Breast epithelium (tissue), 4 donors: Measurements from ENCODE around the gene HUS1B. TPM values are rescaled to one million over a fixed set of nuclear protein-coding genes. Genes with fewer than 3 reads are reported as not detected.
"Not testable (repeated sequence)": the region's sequence is repeated elsewhere in the genome, so short reads cannot be mapped to it uniquely, and the experiment has no call there.

Experiments used
- DNase-seq, 2 donors: peaks; one replicate each; pipeline ENCODE4 v3.0.0-alpha.2; 2019; ENCODE audit warnings: low spot score in 2 of 2
- H3K27ac ChIP-seq, 2 donors: fragments of 200-600 bp; sonication (generic) in 1 of 2; one replicate each; pipeline ENCODE4 v1.5.1; 2016 to 2019; ENCODE audit warnings: mild to moderate bottlenecking in 1 of 2
- H3K27me3 ChIP-seq, 2 donors: fragments of 200-600 bp; sonication (generic) in 1 of 2; one replicate each; pipeline versions ENCODE4 v1.5.1 to v1.6.0; 2017 to 2019; ENCODE audit warnings: control low read depth in 1 of 2, mild to moderate bottlenecking in 1 of 2
- H3K36me3 ChIP-seq: fragments of 200-600 bp; one replicate; pipeline ENCODE4 v1.5.1; 2019
- H3K4me1 ChIP-seq, 2 donors: fragments of 200-600 bp; sonication (generic); one replicate each; pipeline ENCODE4 v1.5.1; 2016 to 2019; ENCODE audit warnings: control low read depth in 1 of 2
- H3K4me3 ChIP-seq, 3 donors: fragments of 200-600 bp; sonication (generic); 1 replicate in 2 of 3; 2 replicates in 1 of 3; pipeline ENCODE4 v1.5.1; 2016 to 2019; ENCODE audit warnings: mild to moderate bottlenecking in 3 of 3, moderate library complexity in 2 of 3
- H3K9me3 ChIP-seq, 2 donors: fragments of 200-600 bp; sonication (generic) in 1 of 2; one replicate each; pipeline ENCODE4 v1.5.1; 2016 to 2019; ENCODE audit warnings: control low read depth in 1 of 2
- POLR2A ChIP-seq: fragments of 450-650 bp; IDR thresholded peaks from one replicate; pipeline ENCODE4 v1.6.1; 2016; ENCODE audit warnings: antibody characterized with exemption, mild to moderate bottlenecking, moderate library complexity
- POLR2AphosphoS5 ChIP-seq, 3 donors: sonication (generic); formaldehyde crosslinking; IDR thresholded peaks; one replicate each; pipeline ENCODE4 v1.6.1; 2017; ENCODE audit warnings: antibody characterized with exemption in 3 of 3
- intact Hi-C: fragments of 100-400 bp; cut with DNase I; formaldehyde crosslinking; loops from one replicate; pipeline ENCODE4 v1.15.1; 2023; ENCODE audit warnings: low total_unique reads
- total RNA-seq, 3 donors: library from RNA; depleted of rRNA; stranded (reverse); fragments of >200 nt; gene quantifications; one replicate each; pipeline ENCODE4 v1.1.0, GENCODE V29; 2016
- TF ChIP-seq, protein P1 (sequence below), 3 donors: fragments of 450-650 bp; IDR thresholded peaks; one replicate each; pipeline ENCODE4 v1.5.1; 2016 to 2017; ENCODE audit warnings: antibody characterized with exemption in 3 of 3, mild to moderate bottlenecking in 3 of 3, moderate library complexity in 3 of 3

The HUS1B gene
- total RNA-seq, 3 donors from 2014 or later = 3.2 to 5.4 (median 3.9) TPM

DNA sequence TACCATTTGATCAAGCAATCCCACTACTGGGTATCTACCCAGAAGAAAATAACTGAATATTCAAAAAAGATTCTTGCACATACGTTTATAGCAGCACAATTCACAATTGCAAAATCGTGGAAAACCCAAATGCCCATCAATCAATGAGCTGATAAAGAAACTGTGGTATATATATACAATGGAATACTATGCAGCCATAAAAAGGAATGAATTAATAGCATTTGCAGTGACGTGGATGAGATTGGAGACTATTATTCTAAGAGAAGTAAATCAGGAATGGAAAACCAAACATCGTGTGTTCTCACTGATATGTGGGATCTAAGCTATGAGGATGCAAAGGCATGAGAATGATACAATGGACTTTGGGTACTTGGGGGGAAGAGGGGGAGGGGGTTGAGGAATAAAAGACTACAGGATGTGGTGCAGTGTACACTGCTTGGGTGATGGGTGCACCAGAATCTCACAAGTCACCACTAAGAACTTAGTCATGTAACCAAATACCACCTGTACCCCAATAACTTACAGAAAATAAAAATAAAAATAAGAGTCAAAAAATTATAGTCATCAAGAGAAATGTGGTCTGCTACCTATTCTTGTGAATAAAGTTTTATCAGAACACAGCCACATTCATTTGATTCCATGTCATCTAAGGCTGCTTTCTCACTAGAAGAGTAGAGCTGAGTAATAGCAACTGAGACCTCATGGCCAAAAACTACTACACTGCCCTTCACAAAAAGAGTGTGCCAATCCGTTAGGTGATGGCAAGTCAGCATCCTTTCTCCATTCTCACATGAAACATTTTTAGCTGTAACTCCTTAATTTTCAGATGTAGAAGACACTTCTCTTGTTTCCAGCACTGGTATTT is 8.7 kb upstream of the HUS1B start:
- no peaks in the 10 kb centered on the region for H3K36me3 ChIP-seq

DNA sequence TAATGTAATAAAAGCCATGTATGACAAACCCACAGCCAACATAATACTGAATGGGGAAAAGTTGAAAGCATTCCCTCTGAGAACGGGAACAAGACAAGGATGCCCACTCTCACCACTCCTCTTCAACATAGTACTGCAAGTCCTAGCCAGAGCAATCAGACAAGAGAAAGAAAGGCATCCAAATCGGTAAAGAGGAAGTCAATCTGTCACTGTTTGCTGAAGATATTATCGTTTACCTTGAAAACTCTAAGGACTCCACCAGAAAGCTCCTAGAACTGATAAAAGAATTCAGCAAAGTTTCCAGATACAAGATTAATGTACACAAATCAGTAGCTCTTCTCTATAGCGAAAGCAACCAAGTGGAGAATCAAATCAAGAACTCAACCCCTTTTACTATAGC is 6.9 kb upstream of the HUS1B start:
- not testable (repeated sequence) for H3K27ac ChIP-seq, H3K4me3 ChIP-seq, H3K36me3 ChIP-seq, H3K27me3 ChIP-seq, DNase-seq, H3K4me1 ChIP-seq
- intact Hi-C loops = loop anchor here (5.0 kb wide), 1 partner anchor 1934 kb away; no protein-coding TSS in a partner anchor
- peaks cover 0 to 15% of the 10 kb centered on the region in 2 donors for H3K9me3 ChIP-seq

More for the DNA sequence above, 8.7 kb upstream of the HUS1B start:
- peaks cover 0 to 15% of the 10 kb centered on the region in 2 donors for H3K9me3 ChIP-seq
- no peaks in the 10 kb centered on the region for H3K4me1 ChIP-seq
- no peak overlapping the region for H3K4me3 ChIP-seq
- DNase-seq = no peak
- intact Hi-C loops = no loop called here
- no peak for TF ChIP-seq POLR2AphosphoS5 (IDR thresholded peaks at IDR 0.05)
- TF ChIP-seq, protein P1, sequence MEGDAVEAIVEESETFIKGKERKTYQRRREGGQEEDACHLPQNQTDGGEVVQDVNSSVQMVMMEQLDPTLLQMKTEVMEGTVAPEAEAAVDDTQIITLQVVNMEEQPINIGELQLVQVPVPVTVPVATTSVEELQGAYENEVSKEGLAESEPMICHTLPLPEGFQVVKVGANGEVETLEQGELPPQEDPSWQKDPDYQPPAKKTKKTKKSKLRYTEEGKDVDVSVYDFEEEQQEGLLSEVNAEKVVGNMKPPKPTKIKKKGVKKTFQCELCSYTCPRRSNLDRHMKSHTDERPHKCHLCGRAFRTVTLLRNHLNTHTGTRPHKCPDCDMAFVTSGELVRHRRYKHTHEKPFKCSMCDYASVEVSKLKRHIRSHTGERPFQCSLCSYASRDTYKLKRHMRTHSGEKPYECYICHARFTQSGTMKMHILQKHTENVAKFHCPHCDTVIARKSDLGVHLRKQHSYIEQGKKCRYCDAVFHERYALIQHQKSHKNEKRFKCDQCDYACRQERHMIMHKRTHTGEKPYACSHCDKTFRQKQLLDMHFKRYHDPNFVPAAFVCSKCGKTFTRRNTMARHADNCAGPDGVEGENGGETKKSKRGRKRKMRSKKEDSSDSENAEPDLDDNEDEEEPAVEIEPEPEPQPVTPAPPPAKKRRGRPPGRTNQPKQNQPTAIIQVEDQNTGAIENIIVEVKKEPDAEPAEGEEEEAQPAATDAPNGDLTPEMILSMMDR (IDR thresholded peaks at IDR 0.05) = no peak
- no peak for TF ChIP-seq POLR2A
- no peaks in the 10 kb centered on the region for H3K27me3 ChIP-seq
- no peak overlapping the region for H3K27ac ChIP-seq

DNA sequence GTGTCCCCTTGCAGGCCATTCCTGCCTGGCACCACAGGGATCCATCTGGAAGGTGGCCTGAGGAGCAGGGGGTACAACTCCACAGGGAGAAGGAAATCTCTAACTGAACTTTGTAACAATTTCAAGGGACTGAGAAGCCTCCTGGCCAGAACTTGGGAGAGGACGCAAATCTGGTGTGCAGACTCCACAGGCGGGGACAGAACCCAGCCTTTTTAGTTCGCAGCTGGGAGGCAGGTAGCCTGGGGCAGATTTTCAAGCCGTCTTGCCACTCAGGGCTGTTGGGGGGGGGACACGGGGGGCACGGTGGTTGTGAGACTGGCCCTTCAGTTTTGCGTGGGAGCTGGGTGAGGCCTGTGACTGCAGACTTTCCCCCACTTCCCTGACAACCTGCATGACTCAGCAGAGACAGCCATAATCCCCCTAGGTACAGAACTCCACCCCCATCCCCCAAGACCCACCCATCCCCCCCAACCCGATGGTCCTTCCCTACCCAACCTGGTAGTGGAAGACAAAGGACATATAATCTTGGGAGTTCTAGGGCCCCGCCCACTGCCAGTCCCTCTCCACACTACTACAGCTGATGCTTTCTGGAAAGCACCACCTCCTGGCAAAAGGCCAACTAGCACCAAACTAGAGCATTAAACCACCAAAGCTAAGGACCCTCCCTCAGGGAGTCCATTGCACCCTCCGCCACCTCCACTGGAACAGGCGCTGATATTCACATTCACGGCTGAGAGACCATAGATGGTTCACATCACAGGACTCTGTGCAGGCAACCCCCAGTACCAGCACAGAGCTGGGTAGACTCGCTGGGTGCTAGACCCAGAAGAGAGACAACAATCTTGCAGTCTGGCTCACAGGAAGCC is 3.0 kb upstream of the HUS1B start:
- H3K27ac ChIP-seq = no peak overlapping the region
- no peaks in the 10 kb centered on the region for H3K4me1 ChIP-seq
- peaks cover 3 to 7% of the 10 kb centered on the region in 2 donors for H3K9me3 ChIP-seq
- no peaks in the 10 kb centered on the region for H3K36me3 ChIP-seq
- TF ChIP-seq POLR2A = no peak
- no peak for TF ChIP-seq POLR2AphosphoS5 (IDR thresholded peaks at IDR 0.05)
- TF ChIP-seq, protein P1 (IDR thresholded peaks at IDR 0.05) = no peak
- no peak overlapping the region for H3K4me3 ChIP-seq
- H3K27me3 ChIP-seq = no peaks in the 10 kb centered on the region
- no peak for DNase-seq
- intact Hi-C loops = loop anchor here (5.0 kb wide), 1 partner anchor 1937 kb away; no protein-coding TSS in a partner anchor

DNA sequence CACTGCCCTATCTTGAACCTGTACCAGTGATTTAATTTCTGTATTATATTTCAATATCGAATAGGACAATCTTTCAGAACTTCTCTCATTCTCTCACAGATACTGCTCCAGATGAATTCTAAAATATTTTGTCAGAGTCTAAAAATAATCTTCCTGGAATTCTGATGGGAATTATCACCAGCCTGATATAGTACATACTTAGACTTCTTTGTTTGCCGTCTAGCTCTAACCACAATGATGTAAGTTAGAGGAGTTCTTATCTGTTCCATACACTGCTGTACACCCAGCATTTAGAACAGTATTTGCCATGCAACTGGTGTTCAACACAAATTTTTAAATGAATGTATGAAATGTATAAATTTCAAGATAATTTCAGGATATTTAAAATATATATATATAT is 1.3 kb upstream of the HUS1B start:
- no peak overlapping the region for H3K27ac ChIP-seq
- H3K9me3 ChIP-seq = peaks cover 3 to 7% of the 10 kb centered on the region in 2 donors
- no peak for DNase-seq
- TF ChIP-seq, protein P1 (IDR thresholded peaks at IDR 0.05) = no peak
- TF ChIP-seq POLR2A = no peak
- TF ChIP-seq POLR2AphosphoS5 (IDR thresholded peaks at IDR 0.05) = no peak
- no peak overlapping the region for H3K4me3 ChIP-seq
- no peaks in the 10 kb centered on the region for H3K27me3 ChIP-seq
- H3K4me1 ChIP-seq = no peaks in the 10 kb centered on the region
- H3K36me3 ChIP-seq = no peaks in the 10 kb centered on the region
- intact Hi-C loops = no loop called here

DNA sequence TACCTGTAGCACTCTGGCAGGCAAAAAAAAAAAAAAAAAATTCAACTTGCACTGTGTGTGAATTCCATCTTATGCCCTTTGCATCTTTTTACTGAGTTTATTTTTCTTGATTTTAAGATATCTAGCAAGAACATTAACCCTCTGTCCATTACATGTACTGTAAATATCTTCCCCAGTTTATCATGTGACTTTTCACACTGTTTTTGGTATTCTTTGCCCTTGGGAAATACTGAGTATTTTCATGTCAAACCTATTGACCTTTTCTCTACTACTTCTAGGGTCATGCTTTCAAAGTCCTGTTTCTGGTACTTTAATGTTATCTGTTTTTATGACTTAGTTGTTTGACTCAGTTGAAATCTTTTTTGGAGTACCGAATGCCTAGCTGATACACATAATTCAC is 843 bp upstream of the HUS1B start:
- TF ChIP-seq, protein P1 (IDR thresholded peaks at IDR 0.05) = no peak
- TF ChIP-seq POLR2AphosphoS5 (IDR thresholded peaks at IDR 0.05) (no peak), POLR2A (no peak)
- DNase-seq = no peak
- Histone ChIP-seq H3K4me1 (no peaks in the 10 kb centered on the region), H3K27me3 (no peaks in the 10 kb centered on the region), H3K36me3 (no peaks in the 10 kb centered on the region), H3K4me3 (no peak overlapping the region), H3K27ac (no peak overlapping the region), H3K9me3 (peaks cover 3 to 7% of the 10 kb centered on the region in 2 donors)
- intact Hi-C loops = no loop called here
